Astrocyte (in vitro differentiated cells and primary cell): ENCODE measurements around the gene CD68. TPM values are rescaled to one million over a fixed set of nuclear protein-coding genes. Genes with fewer than 3 reads are reported as not detected.

Experiments used
- DNase-seq: peaks from one replicate; pipeline ENCODE4 v3.0.0-alpha.2; 2010; ENCODE audit warnings: low read depth
- FAIRE-seq: peaks from 2 replicates; lab custom pipeline; 2011; peaks lifted over from hg19 to GRCh38; lab: Jason Lieb, UNC
- H2AFZ ChIP-seq: 2 replicates; pipeline ENCODE4 v1.6.0; 2012; ENCODE audit warnings: low read depth, low read length, inconsistent platforms
- H3K27ac ChIP-seq: 2 replicates; pipeline ENCODE4 v1.5.1; 2011; ENCODE audit warnings: low read depth, low read length, inconsistent platforms
- H3K27me3 ChIP-seq: 2 replicates; pipeline ENCODE4 v1.6.0; 2011; ENCODE audit warnings: low read length, inconsistent platforms; ENCODE audit not compliant: insufficient read depth
- H3K36me3 ChIP-seq: 2 replicates; pipeline ENCODE4 v1.5.1; 2011; ENCODE audit warnings: low read length, inconsistent platforms; ENCODE audit not compliant: insufficient read depth
- H3K4me1 ChIP-seq: 2 replicates; pipeline ENCODE4 v1.5.1; 2011; ENCODE audit warnings: low read length, inconsistent platforms; ENCODE audit not compliant: insufficient read depth
- H3K4me2 ChIP-seq: 2 replicates; pipeline ENCODE4 v1.6.0; 2012; ENCODE audit warnings: low read length, inconsistent platforms
- H3K4me3 ChIP-seq: 2 replicates; pipeline ENCODE4 v1.5.1; 2011; ENCODE audit warnings: low read depth, mild to moderate bottlenecking, low read length, inconsistent platforms; ENCODE audit not compliant: insufficient read depth
- H3K79me2 ChIP-seq: 2 replicates; pipeline ENCODE4 v1.6.0; 2012; ENCODE audit warnings: mild to moderate bottlenecking, low read length, inconsistent platforms; ENCODE audit not compliant: insufficient read depth
- H3K9ac ChIP-seq: 2 replicates; pipeline ENCODE4 v1.6.0; 2012; ENCODE audit warnings: mild to moderate bottlenecking, low read length, inconsistent platforms
- H3K9me3 ChIP-seq: 2 replicates; pipeline ENCODE4 v1.5.1; 2012; ENCODE audit warnings: low read depth, mild to moderate bottlenecking, low read length, inconsistent platforms; ENCODE audit not compliant: insufficient read depth
- H4K20me1 ChIP-seq: 2 replicates; pipeline ENCODE4 v1.6.0; 2012; ENCODE audit warnings: low read length, inconsistent platforms; ENCODE audit not compliant: insufficient read depth
- H3K27ac Mint-ChIP-seq: one replicate; pipeline ENCODE4 v1.8.0; 2021; ENCODE audit warnings: mild to moderate bottlenecking, mixed read lengths; ENCODE audit not compliant: unreplicated experiment
- H3K27me3 Mint-ChIP-seq: one replicate; pipeline ENCODE4 v1.8.0; 2021; ENCODE audit warnings: low read depth, mixed read lengths; ENCODE audit not compliant: unreplicated experiment
- H3K36me3 Mint-ChIP-seq: one replicate; pipeline ENCODE4 v1.8.0; 2021; ENCODE audit warnings: low read depth, mixed read lengths; ENCODE audit not compliant: unreplicated experiment
- H3K4me1 Mint-ChIP-seq: one replicate; pipeline ENCODE4 v1.8.0; 2021; ENCODE audit warnings: low read depth, mixed read lengths; ENCODE audit not compliant: unreplicated experiment
- H3K4me3 Mint-ChIP-seq: one replicate; pipeline ENCODE4 v1.8.0; 2021; ENCODE audit warnings: mild to moderate bottlenecking, moderate library complexity, mixed read lengths; ENCODE audit not compliant: unreplicated experiment
- H3K9me3 Mint-ChIP-seq: one replicate; pipeline ENCODE4 v1.8.0; 2021; ENCODE audit warnings: mild to moderate bottlenecking, mixed read lengths; ENCODE audit not compliant: unreplicated experiment
- CTCF ChIP-seq: IDR thresholded peaks from 2 replicates; pipeline ENCODE4 v1.5.1; 2011; ENCODE audit warnings: low read depth, mild to moderate bottlenecking, inconsistent platforms, low read length, moderate library complexity; ENCODE audit not compliant: insufficient read depth
- EZH2 ChIP-seq: IDR thresholded peaks from 2 replicates; pipeline ENCODE4 v1.6.1; 2012; ENCODE audit warnings: mild to moderate bottlenecking, low read length, inconsistent platforms; ENCODE audit not compliant: insufficient read depth
- total RNA-seq: library from RNA; stranded (reverse); gene quantifications from 2 replicates; pipeline ENCODE4 v1.2.1, GENCODE V29; 2021

Gene CD68
- total RNA-seq, 1 donor from 2014 or later: 4.4 TPM

- no peak for FAIRE-seq
- Mint-ChIP-seq H3K4me1 (peaks cover 9% of the 10 kb centered on the region), H3K27ac (no peak overlapping the region), H3K36me3 (peaks cover 3% of the 10 kb centered on the region), H3K4me3 (no peak overlapping the region), H3K9me3 (peaks cover 8% of the 10 kb centered on the region), H3K27me3 (peaks cover 11% of the 10 kb centered on the region)
- no peaks in the 10 kb centered on the region for H3K79me2 ChIP-seq
- H3K27ac ChIP-seq: no peak overlapping the region
- H3K36me3 ChIP-seq: no peaks in the 10 kb centered on the region
- TF ChIP-seq EZH2: no peak
- no peak for TF ChIP-seq CTCF
- H3K27me3 ChIP-seq: no peaks in the 10 kb centered on the region
- peaks cover 9% of the 10 kb centered on the region for H3K9me3 ChIP-seq
- DNase-seq: no peak
- no peak overlapping the region for H3K4me3 ChIP-seq
- H3K9ac ChIP-seq: no peak overlapping the region
- H3K4me1 ChIP-seq: peaks cover 5% of the 10 kb centered on the region
- no peaks in the 10 kb centered on the region for H4K20me1 ChIP-seq
- H3K4me2 ChIP-seq: no peak overlapping the region
- H2AFZ ChIP-seq: no peak overlapping the region
These were observed 41.4 kb upstream of the CD68 start for GRCh38 chr17:7538050-7538449.

GRCh38 chr17:7538891-7539545, 40.4 kb upstream of the CD68 start:
- peaks cover 5% of the 10 kb centered on the region for H3K4me1 ChIP-seq
- H3K36me3 ChIP-seq: no peaks in the 10 kb centered on the region
- H3K9me3 ChIP-seq: peaks cover 9% of the 10 kb centered on the region
- H3K4me1 Mint-ChIP-seq: peaks cover 9% of the 10 kb centered on the region
- peak; percentile 70 for DNase-seq
- no peaks in the 10 kb centered on the region for H4K20me1 ChIP-seq
- no peaks in the 10 kb centered on the region for H3K79me2 ChIP-seq
- H3K27ac ChIP-seq: peak overlapping the region; percentile 23
- H3K27ac Mint-ChIP-seq: peak overlapping the region; percentile 59
- peak overlapping the region; percentile 61 for H3K4me2 ChIP-seq
- H3K36me3 Mint-ChIP-seq: peaks cover 3% of the 10 kb centered on the region
- H3K9me3 Mint-ChIP-seq: peaks cover 10% of the 10 kb centered on the region
- peak overlapping the region; percentile 8 for H3K9ac ChIP-seq
- H3K27me3 Mint-ChIP-seq: peaks cover 20% of the 10 kb centered on the region
- no peak overlapping the region for H3K4me3 ChIP-seq
- TF ChIP-seq EZH2: no peak
- TF ChIP-seq CTCF: no peak
- peak overlapping the region; percentile 30 for H2AFZ ChIP-seq
- H3K27me3 ChIP-seq: no peaks in the 10 kb centered on the region
- H3K4me3 Mint-ChIP-seq: peak overlapping the region; percentile 34
- no peak for FAIRE-seq

GRCh38 chr17:7541074-7541621, 38.3 kb upstream of the CD68 start:
- H3K4me3 ChIP-seq: no peak overlapping the region
- peaks cover 23% of the 10 kb centered on the region for H3K27me3 Mint-ChIP-seq

More at GRCh38 chr17:7541074-7541621, 38.3 kb upstream of the CD68 start:
- no peak overlapping the region for H3K4me2 ChIP-seq
- Mint-ChIP-seq H3K27ac (no peak overlapping the region), H3K36me3 (no peaks in the 10 kb centered on the region), H3K4me3 (no peak overlapping the region), H3K4me1 (peaks cover 9% of the 10 kb centered on the region), H3K9me3 (peaks cover 10% of the 10 kb centered on the region)
- H3K9me3 ChIP-seq: peaks cover 9% of the 10 kb centered on the region
- no peak overlapping the region for H2AFZ ChIP-seq
- H3K4me1 ChIP-seq: peaks cover 5% of the 10 kb centered on the region
- H3K27ac ChIP-seq: no peak overlapping the region
- H4K20me1 ChIP-seq: no peaks in the 10 kb centered on the region
- no peak for TF ChIP-seq EZH2
- TF ChIP-seq CTCF: no peak
- no peaks in the 10 kb centered on the region for H3K27me3 ChIP-seq
- FAIRE-seq (no peak), DNase-seq (no peak)
- no peaks in the 10 kb centered on the region for H3K36me3 ChIP-seq
- no peak overlapping the region for H3K9ac ChIP-seq
- no peaks in the 10 kb centered on the region for H3K79me2 ChIP-seq
